WI38 (cell line): Measurements from ENCODE around the gene ACTR1B.
"Not testable (repeated sequence)": the region's sequence is repeated elsewhere in the genome, so short reads cannot be mapped to it uniquely, and the experiment has no call there.

Experiments
- H3K4me3 ChIP-seq: 2 replicates; pipeline ENCODE4 v1.5.1; 2011; ENCODE audit warnings: low read depth, mild to moderate bottlenecking, control low read depth, low read length
- CTCF ChIP-seq: IDR thresholded peaks from 2 replicates; pipeline ENCODE4 v1.5.1; 2012; ENCODE audit warnings: low read depth, mild to moderate bottlenecking, control low read depth, low read length

Gene ACTR1B

GRCh38 chr2:97663962-97664635 is at the start of gene ACTR1B:
Gene ACTR1B, minus strand, starts transcription at chr2:97664044. Its CDS starts 154 bp downstream, at chr2:97663890.
- H3K4me3 ChIP-seq = peak within 1 kb of the TSS; percentile 81
- TF ChIP-seq CTCF = peak; percentile 63

GRCh38 chr2:97712693-97713295 is 49.0 kb upstream of the ACTR1B start:
- H3K4me3 ChIP-seq = no peak overlapping the region
- no peak for TF ChIP-seq CTCF

- not testable (repeated sequence) for H3K4me3 ChIP-seq
These were observed 48.3 kb upstream of the ACTR1B start for GRCh38 chr2:97712175-97712574.

GRCh38 chr2:97711394-97711711 is 47.5 kb upstream of the ACTR1B start:
- H3K4me3 ChIP-seq = no peak overlapping the region
- no peak for TF ChIP-seq CTCF

- no peak for TF ChIP-seq CTCF
- H3K4me3 ChIP-seq = no peak overlapping the region
These were observed 44.8 kb upstream of the ACTR1B start for GRCh38 chr2:97708608-97709007.

GRCh38 chr2:97708048-97708380 is 44.2 kb upstream of the ACTR1B start:
- no peak overlapping the region for H3K4me3 ChIP-seq
- no peak for TF ChIP-seq CTCF

GRCh38 chr2:97707362-97708047 is 43.7 kb upstream of the ACTR1B start:
- TF ChIP-seq CTCF = no peak
- no peak overlapping the region for H3K4me3 ChIP-seq
